D721Med (cell line): ENCODE results near the gene EEF1AKMT1.

Experiments
- DNase-seq: peaks from one replicate; pipeline ENCODE4 v3.0.0; 2011; ENCODE audit warnings: low spot score; ENCODE audit not compliant: insufficient read length
- FAIRE-seq: peaks from 2 replicates; lab custom pipeline; 2011; peaks lifted over from hg19 to GRCh38; lab: Jason Lieb, UNC
- CTCF ChIP-seq: IDR thresholded peaks from 2 replicates; pipeline ENCODE4 v1.5.1; 2012; ENCODE audit warnings: mild to moderate bottlenecking, control low read depth; ENCODE audit not compliant: insufficient read depth; ENCODE audit errors: missing control alignments

EEF1AKMT1 gene

GRCh38 chr13:20778311-20778710, 4.5 kb upstream of the EEF1AKMT1 start:
- no peak for TF ChIP-seq CTCF
- FAIRE-seq (no peak), DNase-seq (no peak)

- FAIRE-seq (no peak), DNase-seq (no peak)
- no peak for TF ChIP-seq CTCF
Observed at GRCh38 chr13:20776751-20777150, 3.0 kb upstream of the EEF1AKMT1 start.

GRCh38 chr13:20775961-20776360, 2.2 kb upstream of the EEF1AKMT1 start:
- peak; percentile 29 for FAIRE-seq
- TF ChIP-seq CTCF = no peak
- DNase-seq = no peak

GRCh38 chr13:20774746-20775145, 985 bp upstream of the EEF1AKMT1 start:
- FAIRE-seq (no peak), DNase-seq (no peak)
- TF ChIP-seq CTCF = no peak

- FAIRE-seq = no peak
- no peak for TF ChIP-seq CTCF
- DNase-seq = no peak
Observed at GRCh38 chr13:20772401-20773131, 1.2 kb downstream of the EEF1AKMT1 start.

GRCh38 chr13:20769834-20770233, 3.9 kb downstream of the EEF1AKMT1 start:
- FAIRE-seq = no peak
- TF ChIP-seq CTCF = no peak
- no peak for DNase-seq

GRCh38 chr13:20769091-20769490, 4.7 kb downstream of the EEF1AKMT1 start:
- no peak for FAIRE-seq
- no peak for TF ChIP-seq CTCF
- no peak for DNase-seq
